GM18873 (cell line): ENCODE results near the gene REPIN1.

Experiments used
- ATAC-seq: cut with Tn5 transposase; IDR thresholded peaks from one replicate; pipeline ENCODE4 v1.9.1; 2021; ENCODE audit warnings: mild to moderate bottlenecking, moderate library complexity, moderate number of reproducible peaks; ENCODE audit not compliant: unreplicated experiment, low FRiP score

REPIN1 gene

DNA sequence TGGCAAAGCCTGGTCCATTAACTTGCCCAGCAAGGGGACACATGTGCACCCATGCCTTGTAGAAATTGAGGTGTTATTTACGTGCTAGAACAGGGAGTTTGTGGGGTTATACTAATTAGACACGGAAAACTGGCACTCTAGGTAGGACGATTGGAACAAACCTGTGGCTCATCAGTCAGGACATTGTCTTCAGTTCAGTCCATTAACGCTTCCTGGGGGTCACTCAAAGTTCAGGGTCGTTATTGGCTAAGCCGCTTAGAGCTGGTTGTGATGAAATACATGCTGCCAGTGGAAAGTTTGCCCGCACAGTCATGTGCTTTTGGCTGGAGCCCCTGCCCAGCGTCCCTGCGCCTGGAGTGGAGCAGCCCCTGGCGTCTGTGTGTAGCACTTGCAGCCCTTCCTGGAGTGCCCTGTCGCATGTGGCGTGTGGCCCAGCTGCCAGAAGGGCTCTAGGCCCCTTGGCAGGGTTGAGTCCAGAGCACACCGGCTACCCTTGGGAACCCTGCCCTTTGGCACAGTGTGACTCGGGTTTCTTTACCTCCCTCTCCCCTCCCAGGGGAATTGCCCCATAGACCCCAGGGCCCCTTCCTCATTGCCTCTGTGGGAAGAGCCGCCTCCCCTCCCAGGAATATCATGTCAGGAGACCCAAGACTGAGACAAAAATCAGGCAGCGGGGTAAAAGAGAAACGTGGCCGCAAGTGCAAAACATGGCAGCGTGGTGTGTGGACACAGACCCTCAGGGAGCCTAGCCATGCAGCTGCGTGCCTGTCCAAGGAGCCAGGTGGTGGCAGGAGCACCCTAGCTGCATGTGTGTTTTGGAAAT is 20.3 kb downstream of the REPIN1 start:
- no peak for ATAC-seq

DNA sequence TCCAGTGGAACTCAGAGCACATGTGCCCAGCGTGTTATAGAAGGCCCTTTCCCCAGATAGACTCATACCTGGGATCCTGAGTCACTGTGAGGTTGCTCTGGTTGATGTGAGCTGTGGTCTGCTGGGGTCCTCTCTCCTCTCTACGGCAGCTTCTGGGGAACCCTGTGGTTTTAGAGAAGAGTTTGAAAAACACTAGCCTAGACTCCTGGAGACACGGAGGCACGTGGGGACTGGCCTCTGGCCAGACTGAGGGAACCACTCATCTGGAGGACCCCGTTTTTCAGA is 20.9 kb downstream of the REPIN1 start:
- no peak for ATAC-seq

DNA sequence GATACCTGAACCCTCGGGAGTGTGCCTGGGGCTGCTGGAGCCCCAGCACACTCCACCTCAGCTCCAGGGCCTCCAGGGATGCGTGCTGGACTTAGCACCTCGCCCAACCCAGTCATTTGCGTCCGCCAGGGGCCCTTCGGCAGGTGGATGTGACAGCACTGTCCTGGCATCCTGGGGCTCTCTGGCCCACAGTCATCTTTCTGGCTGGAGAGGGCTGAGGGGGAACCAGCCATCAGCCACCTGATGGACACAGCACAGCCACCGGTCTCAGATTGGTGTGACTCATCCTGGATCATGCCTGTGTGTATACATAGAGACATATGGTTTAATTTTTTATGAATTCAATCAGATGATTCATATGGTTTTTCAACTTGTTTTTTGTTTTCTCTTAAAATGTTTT is 21.6 kb downstream of the REPIN1 start:
- no peak for ATAC-seq

DNA sequence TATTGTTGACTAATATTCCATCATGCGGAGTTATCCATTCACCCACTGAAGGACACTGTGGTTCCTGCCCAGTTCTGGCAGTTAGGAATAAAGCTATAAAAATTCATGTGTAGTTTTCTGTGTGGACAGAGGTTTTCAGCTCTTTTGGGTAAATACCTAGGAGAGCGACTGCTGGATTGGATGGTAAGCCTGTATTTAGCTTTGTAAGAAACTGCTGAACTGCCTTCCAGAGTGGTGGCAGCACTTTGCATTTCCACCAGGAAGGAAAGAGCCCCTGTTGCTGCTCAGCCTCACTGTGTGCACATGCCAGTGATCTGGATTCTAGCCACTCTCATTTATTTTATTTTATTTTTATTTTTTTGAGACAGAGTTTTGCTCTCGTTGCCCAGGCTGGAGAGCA is 24.7 kb downstream of the REPIN1 start:
- no peak for ATAC-seq

DNA sequence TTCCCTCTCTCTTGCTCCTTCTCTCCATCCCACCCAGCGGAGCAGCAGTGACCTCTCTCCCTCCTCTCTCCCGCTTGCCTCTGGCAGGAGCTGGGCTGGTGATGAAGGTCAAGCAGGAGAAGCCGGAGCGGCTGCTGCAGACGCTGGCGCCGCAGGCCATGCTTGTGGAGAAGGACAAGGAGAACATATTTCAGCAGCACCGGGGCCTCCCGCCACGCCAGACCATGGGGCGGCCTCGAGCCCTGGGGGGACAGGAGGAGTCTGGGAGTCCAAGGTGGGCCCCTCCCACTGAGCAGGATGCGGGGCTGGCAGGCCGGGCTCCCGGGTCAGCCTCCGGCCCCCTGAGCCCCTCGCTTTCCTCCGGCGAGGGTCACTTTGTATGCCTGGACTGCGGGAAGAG is 27.8 kb downstream of the REPIN1 start:
- ATAC-seq, result no peak

DNA sequence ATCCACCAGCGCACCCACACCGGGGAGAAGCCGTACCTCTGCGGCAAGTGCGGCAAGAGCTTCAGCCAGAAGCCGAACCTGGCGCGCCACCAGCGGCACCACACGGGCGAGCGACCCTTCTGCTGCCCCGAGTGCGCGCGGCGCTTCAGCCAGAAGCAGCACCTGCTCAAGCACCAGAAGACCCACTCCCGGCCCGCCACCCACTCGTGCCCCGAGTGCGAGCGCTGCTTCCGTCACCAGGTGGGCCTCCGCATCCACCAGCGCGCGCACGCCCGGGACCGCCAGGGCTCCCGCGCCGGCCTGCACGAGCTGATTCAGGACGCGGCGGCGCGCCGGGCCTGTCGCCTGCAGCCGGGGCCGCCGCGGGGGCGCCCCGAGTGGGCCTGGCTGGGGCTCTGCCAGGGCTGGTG is 28.2 kb downstream of the REPIN1 start:
- ATAC-seq, result no peak

DNA sequence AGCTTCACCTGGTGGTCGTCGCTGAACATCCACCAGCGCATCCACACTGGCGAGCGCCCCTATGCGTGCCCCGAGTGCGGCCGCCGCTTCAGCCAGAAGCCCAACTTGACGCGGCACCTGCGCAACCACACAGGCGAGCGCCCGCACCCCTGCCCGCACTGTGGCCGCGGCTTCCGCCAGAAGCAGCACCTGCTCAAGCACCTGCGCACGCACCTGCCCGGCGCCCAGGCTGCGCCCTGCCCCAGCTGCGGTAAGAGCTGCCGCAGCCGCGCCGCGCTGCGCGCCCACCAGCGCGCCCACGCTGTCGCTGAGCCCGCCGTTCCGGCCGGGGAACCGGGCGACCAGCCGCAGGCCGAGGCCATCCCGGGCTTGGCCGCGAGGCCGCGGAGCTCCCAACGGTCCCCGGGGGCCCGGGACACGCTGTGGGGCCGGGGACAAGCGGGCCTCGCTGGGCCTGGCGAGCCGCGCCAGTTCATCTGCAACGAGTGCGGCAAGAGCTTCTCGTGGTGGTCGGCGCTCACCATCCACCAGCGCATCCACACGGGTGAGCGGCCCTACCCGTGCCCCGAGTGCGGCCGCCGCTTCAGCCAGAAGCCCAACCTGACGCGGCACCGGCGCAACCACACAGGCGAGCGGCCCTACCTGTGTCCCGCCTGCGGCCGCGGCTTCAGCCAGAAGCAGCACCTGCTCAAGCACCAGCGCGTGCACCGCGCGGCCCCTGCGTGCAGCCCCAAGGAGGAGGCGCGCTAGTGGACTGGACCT is 28.9 kb downstream of the REPIN1 start:
- no peak for ATAC-seq

DNA sequence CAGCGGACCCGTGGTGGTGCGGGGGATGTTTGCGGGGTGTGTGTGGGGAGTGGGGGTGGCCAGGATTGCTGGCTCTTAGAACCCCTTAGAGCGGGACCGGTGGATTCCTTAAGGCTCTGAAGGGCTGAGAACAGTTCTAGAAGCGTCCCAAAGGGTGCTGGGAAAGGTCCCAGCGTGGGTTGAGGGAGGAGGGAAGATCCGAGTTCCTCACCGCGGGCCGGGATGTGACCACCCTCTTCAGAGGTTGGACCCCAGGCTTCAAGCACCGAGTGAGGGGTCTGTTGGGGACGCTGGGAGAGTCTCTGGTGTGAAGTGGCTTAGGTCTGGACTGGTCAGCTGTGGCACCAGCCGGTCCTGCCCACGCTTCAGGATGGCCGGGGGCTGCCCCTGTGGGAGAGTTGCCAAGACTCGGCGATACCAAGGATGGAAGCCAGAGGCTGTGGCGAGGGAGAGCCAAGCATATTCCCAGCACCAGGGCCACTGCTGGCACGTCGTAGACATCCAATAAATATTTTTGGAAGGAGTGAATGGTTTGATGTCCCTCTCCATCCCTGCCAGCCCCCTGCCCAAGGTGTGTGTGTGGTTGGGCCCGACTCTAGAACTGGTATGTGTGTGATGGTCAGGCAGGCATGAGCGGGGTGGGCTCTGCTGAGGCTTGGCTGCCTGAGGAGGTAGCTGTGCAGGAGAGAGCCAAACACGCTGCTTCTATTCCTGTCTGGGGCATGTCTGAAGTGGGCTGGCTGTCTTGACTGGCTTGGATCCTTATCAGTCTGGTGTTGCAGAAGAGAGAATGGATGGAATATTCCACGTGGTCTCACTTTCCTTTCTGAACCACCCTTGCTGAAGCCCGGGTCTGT is 29.7 kb downstream of the REPIN1 start:
- no peak for ATAC-seq

DNA sequence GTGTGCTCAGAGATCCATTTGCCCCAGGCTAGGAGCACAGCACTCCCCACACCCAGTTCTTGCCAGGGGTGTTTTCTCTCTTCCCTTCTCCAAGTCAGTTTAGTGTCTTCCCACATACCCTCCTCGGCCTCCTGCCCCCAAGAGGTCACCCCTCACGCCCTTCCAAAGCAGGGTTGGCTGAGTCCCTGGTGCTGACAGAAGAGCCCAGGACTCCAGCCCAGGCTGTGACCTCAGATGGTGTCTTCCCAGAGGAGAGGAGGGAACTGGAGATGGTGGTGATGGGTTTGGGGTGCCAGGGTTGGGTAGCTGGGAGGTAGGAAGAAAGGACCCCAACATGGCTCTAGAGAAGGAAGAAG is 30.3 kb downstream of the REPIN1 start:
- ATAC-seq, result no peak

DNA sequence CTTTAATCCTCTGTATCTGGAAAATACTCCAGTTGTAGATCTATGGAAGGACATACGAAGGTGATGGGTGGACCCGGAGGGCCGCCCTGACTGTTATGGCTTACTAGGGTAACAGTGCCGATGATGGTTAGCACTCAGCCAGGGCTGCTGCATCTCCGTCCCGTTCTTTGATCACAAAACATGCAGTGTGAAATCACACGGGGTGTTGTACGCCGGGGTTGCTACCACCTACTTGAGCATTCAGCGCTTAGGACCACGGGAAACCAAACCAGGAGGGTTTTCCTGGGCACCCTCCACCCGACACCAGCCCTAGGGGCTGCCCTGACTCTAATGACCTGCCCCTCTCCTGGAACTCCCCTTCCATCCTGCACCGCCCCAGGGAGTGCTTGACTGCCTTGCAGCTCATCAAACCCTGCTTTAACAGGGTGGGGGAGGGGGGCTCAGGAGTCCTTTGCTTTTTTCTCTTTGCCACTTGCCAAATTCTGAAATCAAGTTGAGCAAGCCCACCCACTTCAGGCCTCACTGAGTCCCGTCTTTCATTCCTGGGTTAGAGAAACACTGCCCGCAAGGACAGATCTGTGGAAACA is 30.9 kb downstream of the REPIN1 start:
- no peak for ATAC-seq

DNA sequence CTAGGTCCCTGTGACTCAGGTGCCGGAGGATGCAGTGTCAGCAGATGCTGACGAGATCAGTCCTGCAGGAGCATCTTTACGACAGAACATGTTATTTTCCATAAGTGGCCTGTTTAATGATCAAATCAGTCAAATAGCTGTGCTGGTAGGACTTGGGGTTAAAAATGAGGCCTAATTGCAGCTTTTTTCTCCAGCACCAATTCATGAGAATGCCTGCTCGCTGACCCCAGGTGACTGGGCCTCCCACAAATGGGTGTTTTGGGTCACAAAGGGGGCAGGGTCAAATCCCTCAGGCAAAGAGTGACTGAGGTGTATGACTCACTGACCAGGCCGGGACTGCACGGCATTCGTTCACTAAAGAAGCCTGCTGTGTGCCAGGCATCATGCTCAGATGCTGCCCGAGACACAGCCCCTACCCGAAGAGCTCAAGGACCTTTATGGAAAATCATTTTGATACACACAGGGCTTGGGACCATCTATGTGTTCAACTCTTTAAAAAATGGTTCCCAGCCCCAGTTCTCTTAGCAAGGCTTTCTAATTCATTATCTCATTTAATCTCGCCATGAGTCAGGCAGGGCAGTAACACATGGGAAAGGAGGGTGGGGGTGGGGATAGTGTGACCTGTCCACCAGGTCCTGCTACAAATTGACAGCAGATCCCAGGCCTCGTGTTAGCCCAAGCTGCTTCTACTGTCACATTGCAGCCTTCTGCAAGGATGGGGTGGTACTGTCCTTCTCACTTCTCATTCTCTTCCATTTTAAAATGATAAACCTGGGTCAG is 31.6 kb downstream of the REPIN1 start:
- no peak for ATAC-seq

DNA sequence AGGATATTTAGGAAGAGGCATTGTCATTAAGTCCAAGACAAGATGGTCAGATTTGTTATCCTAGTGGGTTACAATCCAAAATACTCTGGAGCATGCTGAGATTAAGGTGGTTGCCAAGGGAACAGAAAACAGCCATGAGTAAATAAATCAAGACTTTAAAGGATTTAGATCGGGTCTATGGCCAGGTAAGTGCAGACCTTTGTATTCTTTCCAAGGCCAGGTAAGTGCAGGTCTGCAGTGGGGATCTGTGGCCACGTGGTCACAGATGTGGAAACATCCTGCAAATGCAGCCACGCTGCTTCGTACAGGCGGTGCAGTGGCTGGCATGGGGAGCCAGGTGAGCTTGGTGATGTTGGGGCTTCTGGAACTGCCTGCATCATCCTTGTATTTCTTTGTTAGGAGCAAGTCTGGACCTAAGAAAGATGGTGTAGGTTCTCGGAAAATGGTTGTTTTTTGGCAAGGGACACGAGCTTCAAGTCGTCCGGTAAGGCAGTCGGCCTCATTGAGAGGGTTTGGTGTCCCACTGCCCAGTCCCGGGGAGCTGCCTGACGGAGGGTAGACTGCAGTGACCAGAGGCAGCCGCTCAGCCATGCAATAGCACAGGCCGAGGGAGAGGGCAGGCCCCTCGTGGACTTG is 32.3 kb downstream of the REPIN1 start:
- ATAC-seq, result no peak

DNA sequence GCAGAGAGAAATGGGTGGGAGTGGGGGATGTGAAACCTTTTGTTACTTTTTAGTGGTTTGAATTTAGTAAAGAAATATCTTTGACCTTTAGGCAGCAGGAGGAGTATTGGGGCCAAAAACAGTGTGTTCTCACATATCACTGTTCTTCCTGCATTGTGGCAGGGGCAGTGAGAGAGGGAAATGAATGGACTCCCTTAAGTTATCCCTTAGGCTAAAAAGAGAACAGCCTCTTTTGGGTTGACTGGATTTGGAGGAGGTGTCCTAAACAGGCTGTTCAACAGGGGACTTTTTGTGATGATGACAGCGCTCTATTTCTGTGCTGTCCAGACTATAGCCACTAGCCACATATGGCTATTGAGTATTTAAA is 32.8 kb downstream of the REPIN1 start:
- no peak for ATAC-seq

DNA sequence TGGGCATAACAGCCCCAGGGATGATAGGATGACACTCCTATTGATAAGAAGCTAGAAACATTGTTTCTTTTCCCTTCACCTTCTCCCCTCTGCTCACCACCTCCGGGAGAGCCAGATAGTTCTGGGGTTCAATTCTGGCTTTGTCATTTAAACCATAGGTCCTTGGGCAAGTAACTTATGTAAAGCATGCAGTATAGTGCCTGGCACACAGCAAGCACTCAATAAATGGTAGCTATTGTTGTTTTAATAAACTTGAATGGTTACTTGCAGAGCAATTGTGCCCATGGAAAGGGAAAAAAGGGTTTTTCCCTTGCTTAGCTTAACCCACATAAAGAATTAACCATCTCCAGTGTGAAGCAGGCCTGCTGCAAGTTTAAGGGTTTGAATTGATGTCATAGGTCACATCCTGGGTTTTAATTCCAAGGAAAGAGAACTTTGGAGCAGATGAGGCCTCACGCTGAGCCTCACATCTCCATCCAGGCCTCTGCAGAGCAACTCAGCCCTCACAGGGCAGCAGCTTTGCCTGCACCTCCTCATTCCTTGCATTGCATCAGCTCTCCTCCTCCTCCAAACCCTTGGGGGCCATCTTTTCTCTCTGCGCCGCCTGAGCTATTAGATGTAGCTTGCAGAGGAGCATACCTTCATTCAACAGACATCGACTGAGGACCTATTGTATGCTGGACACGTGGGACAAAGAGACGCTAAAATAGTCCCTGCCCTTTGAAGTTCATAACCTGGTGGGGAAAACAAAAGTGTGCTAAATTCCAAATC is 33.4 kb downstream of the REPIN1 start:
- ATAC-seq, result no peak

DNA sequence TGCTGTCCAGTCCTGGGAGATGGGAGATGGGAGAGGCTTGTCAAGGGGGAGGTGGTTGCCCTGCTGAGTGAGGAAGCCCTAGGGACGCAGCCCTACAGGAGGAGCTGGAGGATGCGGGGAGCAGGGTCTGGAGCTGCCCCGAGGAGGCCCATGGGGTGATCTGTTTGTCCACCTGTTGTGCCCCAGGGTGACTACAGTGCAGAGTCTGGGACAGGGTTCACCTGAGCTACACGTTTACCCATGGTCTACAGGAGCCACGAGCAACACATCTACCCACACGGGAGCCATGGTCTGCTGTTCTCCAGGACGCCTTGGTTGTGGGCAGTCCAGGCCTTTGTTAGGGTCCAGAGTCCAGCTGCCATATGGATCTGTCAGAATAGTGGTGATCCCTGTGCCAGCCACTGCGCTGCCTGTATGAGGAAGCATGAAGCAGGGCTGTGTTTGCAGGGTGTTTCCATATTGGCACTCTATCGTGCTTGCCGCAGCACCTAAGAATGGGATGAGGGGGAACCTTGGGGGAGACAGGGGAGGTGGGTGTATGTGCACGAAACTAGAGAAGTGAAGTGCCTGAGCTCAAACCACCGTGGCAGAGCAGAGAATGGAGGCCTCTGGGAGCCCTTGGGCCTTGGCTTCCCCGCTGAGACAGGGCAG is 34.2 kb downstream of the REPIN1 start:
- ATAC-seq, result no peak

DNA sequence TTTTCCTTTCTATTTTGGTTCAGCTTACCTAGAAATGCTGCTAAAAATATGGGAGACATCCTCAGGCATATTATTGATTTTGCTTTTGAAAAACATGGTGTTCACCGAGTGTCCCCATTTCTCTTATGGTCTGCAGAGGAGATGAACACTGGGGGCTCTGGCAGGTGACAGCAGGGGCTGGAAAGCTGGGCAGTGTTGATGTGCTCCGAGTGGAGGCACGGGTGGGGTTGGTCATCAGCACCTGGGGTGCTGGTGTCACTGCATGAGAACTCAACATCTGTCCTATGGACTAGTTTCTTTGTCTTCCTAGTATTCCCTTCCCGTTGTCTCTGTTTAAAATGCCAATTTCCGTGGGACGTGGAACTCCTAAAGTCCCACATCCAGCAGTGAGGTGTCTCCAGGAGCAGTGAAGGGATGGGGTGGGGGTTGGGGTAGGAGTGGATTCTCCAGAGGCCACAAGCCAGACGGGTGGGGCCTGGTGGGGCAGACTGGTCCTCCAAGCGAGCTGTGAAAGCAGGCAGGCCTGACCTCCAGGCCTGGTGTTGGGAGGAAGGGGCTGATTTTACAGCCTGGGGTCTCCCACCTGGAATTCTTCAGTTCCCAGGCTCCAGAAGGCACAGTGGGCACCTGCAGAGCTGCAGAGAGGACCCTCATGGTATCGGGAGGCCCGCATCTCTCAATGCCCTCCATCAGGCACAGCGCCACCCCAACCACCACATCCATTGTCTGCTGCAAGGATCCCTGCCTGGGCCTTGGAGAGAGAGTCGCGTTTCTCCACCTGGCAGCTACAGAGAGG is 35.0 kb downstream of the REPIN1 start:
- no peak for ATAC-seq

DNA sequence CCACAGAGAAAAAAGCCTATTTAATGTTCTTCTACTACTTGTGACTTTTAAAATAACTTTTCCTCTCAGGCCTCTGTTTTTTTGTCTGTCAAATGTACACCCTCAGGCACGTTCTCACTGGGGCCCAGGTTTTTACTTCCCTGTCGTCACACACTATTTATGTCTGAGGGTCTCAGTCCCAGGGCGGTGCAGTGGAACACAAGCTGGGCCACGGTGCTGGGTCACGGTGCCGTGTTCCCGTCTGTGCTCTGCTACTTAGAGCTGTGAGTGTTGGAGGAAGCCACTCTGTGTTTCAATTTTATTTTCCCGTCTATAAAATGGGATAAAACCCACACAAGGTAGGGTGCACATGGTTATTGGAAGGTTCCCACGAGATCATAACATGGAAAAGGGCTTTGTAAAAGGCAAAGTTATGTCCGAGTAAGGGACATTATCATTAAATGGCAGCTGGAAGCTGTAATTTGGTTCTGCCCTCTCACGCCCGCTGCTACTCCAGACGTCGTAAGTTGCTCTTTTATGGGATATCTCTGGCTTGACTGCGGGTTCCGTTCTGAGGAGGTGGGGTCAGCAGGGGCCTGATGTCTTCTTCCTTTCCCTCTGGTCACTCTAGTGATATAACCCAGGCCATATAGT is 35.7 kb downstream of the REPIN1 start:
- no peak for ATAC-seq
